Parietal lobe (tissue), 1 donor: Measurements from ENCODE around the gene NANOGP8. TPM values are rescaled to one million over a fixed set of nuclear protein-coding genes. Genes with fewer than 3 reads are reported as not detected.

ENCODE experiments used
- total RNA-seq: library from RNA; depleted of rRNA; stranded (reverse); fragments of >200 nt; gene quantifications from one replicate; pipeline ENCODE4 v1.2.3, GENCODE V29; 2014

The NANOGP8 gene, protein sequence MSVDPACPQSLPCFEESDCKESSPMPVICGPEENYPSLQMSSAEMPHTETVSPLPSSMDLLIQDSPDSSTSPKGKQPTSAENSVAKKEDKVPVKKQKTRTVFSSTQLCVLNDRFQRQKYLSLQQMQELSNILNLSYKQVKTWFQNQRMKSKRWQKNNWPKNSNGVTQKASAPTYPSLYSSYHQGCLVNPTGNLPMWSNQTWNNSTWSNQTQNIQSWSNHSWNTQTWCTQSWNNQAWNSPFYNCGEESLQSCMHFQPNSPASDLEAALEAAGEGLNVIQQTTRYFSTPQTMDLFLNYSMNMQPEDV
- not detected for total RNA-seq

DNA sequence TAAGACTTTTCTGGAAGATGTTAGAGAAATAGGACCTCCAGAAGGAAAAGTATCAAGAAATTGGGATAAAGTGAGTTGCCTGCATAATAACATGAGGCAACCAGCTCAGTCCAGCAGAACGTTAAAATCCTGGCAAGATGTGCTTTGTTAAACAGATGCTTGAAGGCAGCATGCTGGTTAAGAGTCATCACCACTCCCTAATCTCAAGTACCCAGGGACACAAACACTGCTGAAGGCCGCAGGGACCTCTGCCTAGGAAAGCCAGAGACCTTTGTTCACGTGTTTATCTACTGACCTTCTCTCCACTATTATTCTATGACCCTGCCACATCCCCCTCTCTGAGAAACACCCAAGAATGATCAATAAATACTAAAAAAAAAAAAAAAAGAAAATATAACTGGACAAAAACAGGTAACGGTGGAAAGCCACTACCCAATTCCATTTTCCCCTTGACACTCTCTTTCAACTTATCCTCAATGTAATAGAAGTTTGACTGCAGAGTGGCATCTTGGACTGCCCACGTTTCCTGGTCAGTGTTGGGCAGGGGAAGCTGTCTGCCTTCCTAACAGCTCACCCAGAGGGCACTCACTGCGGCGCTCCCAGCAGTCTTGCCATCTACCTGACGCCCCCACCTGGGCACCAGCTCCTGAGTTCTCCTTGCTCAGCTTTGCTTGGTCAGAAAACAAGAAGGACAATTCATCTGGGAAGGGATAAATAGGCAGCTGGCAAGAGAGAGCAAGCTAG lies at the start of gene NANOGP8:
Gene NANOGP8 (minus strand): TSS at position 120 of the 744 bp plus-strand sequence. CDS start 185 bp downstream, outside the sequence.

Other genes with a start within 250 kb of the NANOGP8 start
- 55.7 TPM for gene AQR, start 115.6 kb downstream of the NANOGP8 start, total RNA-seq
- 83.9 TPM for gene ZNF770, start 97.0 kb downstream of the NANOGP8 start, total RNA-seq